GF-D8 (cell line): ENCODE measurements around the gene RTCA.
"Not testable (repeated sequence)": the region's sequence is repeated elsewhere in the genome, so short reads cannot be mapped to it uniquely, and the experiment has no call there.

Source experiments
- DNase-seq: peaks from one replicate; lab custom pipeline; 2025; lab: John Stamatoyannopoulos, UW

RTCA gene

DNA sequence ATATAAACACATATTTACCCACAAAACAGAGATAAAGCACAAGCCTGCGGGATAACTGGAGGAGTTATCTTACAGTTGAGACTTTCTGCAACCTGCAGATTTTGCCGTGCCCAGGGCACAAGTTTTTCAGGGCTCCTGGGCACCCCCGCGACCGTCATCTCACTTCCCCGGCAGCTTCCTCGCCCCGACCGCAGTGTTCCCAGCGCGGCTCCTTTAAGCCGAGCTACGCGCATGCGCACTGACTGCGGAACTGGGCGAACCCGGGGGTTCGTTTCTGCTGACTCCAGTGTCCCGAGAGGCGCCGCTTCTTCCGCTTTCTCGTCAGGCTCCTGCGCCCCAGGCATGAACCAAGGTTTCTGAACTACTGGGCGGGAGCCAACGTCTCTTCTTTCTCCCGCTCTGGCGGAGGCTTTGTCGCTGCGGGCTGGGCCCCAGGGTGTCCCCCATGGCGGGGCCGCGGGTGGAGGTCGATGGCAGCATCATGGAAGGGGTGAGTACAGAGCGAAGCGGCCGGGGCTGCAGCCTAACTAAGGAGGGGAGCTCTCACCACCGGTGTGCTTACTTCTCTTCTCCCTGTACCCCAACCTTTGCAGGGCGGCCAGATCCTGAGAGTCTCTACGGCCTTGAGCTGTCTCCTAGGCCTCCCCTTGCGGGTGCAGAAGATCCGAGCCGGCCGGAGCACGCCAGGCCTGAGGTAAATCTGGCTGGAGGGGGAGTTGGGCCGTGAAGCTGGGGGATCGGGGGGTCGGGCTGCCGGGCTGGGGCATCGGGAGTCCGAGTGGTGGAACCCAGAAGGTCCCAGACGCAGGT lies at the start of gene RTCA:
Gene RTCA (plus strand): TSS at position 286 of the 810 bp plus-strand sequence. CDS start 160 bp downstream, at position 446.
- peak; percentile 93 for DNase-seq

DNA sequence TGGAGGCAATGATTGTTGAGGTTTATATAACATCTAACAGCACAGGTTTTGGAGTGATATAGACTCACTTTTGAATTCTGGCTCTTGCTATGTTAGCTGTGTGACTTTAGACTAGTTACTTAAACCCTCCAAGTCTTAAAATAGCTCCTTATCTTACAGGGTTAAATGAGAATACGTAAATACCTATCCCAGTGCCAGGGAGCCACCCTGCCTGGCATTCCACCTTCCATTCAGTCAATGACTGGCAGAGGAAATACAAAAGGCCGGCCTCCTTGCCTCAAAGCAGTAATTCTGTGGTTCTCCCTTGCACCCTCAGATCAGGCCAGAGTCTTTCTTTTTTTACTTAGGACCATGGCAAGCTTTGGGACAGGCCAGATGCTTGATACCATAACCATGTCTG lies 48.2 kb upstream of the RTCA start:
- no peak for DNase-seq

DNA sequence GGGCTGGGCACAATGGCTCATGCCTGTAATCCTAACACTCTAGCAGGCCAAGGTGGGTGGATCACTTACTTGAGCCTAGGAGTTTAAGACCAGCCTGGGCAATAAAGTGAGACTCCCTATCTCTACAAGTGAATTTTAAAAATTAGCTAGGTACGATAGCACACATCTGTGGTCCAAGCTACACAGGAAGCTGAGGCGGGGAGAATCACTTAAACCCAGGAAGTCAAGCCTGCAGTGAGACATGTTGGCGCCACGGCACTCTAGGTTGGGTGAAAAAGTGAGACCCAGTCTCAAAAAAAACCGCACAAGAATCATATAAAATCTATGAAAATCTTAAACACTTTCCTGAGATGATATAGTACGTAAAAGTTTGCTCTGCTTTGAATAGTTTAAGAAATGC lies 46.6 kb upstream of the RTCA start:
- DNase-seq = no peak

DNA sequence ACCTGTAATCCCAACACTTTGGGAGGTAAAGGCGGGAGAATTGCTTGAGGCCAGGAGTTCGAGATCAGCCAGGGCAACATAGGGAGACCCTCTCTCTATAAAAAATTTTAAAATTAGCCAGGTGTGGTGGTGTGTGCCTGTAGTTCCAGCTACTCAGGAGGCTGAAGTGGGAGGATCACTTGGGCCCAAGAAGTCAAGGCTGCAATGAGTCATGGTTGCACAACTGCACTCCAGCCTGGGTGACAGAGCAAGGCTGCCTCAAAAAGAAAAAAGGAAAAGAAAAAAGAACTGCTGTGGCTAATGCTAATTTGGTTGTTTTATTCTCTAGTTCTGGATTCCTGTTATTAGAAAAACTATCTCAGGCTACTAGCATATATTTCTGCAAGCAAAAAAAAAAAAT lies 46.1 kb upstream of the RTCA start:
- no peak for DNase-seq

GRCh38 chr1:100222428-100222827 lies 43.6 kb upstream of the RTCA start:
- DNase-seq = no peak

DNA sequence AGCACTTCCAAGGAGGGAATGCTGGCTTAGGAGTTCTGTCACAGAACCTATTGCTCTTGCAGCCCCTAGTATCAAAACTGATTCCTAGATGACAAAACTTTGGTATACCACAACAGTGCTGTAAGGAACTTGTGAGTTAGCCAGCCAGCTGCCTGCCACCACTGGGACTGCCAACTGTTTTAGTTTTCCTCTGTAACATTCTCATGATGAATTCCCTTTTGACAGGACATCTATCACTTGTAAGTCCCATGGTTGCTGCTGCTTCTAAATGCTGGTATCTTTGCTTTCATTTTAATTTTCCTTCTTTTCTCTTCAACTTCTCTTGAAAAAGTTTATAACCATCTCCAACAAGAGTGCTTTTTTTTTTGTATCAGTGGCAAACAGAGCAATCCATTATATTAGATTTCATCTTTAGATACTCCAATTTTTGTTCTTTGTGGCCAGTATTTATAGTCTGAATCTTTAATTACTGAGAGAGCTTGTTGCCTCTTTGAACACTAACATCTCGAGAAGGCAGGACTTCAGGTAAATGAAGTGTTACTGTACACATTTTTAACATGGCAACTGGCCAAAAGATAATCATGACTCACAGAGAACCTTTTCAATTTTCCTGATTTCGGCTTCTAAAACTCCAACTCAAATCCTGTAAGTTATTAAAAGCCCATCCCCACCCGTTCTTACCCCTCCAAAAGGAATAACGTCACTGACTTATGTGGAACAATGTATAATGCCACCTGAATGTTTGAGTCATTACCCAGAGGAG lies 36.2 kb upstream of the RTCA start:
- no peak for DNase-seq

- no peak for DNase-seq
These were observed 35.3 kb upstream of the RTCA start for GRCh38 chr1:100230765-100231164.

GRCh38 chr1:100231721-100232120 lies 34.3 kb upstream of the RTCA start:
- no peak for DNase-seq

DNA sequence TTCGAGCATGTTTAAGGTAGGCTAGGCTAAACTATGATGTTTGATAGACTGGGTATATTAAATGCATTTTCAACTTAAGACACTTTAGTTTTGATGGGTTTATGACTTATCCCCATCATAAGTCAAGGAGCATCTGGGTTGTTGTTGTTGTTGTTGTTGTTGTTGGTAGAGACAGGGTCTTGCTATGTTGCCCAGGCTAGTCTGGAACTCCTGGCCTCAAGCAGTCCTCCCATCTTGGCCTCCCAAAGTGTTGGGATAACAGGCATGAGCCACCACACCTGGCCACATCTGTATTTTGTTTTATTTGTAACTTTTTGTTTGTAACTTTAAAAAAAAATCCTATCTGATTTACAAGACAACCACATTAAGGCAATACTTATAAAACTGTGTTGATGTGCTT lies 33.9 kb upstream of the RTCA start:
- DNase-seq = no peak

DNA sequence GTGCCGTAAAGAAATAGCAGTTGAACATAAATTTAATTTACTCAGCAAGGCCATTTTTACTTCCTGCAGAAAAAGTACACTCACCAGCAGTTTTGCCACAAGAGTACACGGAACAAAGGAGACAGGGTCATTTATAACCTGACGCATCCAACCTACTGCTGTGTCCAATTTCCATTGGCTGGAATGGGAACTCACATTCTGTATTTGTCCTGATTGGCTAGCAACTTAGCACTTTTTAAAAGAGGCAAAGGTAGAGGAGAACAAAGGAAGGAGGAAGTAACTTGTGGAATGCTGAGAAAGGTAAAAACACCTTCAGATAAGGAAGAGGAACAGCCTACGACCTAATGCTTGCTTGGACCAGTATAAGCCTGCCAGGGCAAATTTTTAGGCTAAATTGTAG lies 32.5 kb upstream of the RTCA start:
- not testable (repeated sequence) for DNase-seq

- no peak for DNase-seq
These were observed 31.6 kb upstream of the RTCA start for GRCh38 chr1:100234432-100234831.

DNA sequence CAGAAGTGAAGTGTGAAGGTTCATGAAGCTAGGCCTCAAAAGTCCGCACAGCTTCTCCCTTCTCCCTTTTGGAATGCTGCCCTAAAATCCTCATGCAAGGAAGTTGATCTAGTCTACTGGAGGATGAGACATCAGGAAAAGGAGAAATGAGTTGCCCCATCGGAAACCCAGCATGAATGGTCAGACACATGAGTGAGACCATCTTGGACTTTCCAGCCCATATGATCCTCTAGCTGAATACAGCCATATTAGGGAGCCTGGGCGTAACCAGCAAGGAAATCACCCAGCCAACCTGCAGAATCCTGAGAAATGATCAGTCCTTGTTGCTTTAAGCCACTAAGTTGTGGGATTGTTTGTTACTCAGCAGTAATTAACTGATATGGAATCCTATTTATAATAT lies 28.9 kb upstream of the RTCA start:
- DNase-seq = no peak

GRCh38 chr1:100239961-100240360 lies 26.1 kb upstream of the RTCA start:
- no peak for DNase-seq

DNA sequence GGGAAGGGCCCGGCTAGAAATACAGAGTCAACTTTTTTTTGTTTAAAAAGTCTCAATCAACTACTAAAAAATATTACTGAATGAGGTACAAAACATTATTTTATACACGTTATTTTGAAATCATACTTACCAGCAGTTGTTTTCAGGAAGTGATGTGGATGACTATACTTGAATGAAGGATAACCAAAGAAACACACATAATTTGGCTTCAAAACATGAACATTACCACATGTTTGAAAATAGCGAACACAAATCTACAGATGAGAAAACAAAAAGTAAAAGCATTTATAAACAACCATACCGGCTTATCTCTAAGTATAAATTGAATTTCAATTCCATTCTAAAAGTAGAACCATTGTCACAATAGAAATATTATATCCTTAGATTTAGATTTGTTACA lies 25.4 kb upstream of the RTCA start:
- no peak for DNase-seq

DNA sequence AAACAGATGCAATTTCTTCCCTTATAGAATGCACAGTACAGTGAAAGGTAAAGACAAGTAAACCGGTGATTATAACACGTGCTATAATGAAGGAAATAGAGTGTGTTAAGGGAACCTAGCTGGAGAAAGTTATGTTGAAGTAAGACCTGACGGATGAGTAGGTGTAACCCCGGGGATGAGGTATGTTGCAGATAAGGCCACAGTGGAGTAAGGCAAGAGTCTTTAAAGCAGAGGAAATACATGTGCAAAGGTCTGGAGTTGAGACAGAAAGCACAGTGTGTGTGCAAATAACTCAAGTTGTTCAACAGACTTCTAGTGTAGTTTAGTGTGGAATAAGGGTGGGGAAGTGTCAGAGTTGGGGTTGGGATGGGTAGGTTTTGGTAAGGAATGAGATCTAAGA lies 19.3 kb upstream of the RTCA start:
- DNase-seq = no peak

GRCh38 chr1:100249155-100249536 lies 16.9 kb upstream of the RTCA start:
- no peak for DNase-seq

DNA sequence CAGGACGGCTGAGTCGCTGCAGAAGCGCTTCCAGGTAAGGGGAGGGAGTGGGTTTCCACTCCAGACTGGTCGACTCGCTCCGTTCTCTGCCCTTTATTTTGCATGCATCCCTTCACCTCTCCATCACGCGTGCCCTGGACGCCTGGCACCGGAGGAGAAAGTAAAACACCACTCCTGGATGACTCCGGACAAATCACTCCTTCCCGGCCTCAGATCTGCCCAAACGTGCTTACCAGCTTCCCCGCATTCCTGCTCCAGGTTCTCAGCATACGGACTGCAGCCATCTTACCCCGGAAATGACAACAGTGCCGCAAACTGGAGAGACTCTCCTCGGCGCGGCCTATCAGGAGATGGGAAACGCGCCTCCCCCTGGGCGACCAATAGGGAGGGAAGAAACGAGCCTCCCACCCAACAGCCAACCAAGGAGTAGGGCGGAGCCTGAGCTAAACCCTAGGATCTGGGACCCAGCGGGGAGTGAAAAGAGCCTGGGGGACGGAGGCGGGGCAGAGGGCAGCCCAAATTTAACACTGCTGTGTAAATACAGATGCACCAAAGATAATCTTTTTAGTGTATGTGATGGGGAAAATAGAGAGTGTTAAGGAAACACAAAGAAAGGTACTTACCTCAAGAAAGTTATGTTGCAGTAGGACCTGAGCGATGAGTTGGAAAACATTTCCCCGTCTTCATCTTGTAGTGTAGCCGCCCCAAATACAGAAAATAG lies 16.3 kb upstream of the RTCA start, which contains the start of gene DBT:
Gene DBT (minus strand): TSS at position 298 of the 721 bp plus-strand sequence. CDS start 14 bp downstream, at position 284.
- DNase-seq = peak; percentile 78

DNA sequence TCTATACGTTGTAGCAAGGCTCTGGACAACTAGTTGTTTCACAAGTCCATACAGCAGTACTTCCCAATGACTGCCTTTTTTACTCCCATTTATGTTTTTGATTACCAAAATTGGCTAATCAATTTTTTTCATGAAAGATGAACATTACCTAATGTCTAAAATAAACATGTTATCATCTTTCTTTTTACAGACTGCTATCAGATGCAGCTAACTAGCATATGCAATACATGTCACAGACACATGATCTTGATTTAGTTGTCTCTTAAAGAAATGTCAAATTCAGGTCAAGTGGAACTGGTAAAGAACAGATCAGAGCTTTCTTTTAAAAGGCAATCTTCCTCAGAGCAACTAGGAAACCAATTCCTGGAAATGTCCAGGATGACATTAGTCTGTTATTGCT lies 15.8 kb upstream of the RTCA start:
- no peak for DNase-seq

DNA sequence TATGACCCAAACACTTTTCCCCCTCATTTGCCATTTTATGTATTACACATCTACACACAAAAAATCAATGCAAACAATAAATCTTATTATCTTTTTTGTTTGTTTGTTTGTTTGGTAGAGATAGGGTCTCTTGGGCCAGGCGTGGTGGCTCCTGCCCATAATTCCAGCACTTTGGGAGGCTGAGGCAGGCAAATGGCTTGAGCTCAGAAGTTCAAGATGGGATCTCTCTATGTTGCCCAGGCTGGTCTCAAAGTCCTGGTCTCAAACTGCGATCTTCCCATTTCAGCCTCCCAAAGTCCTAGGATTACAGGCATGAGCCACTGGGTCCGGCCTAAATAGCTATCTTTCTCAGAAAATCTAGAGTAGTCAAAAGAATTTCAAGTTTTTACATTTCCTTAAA lies 15.2 kb upstream of the RTCA start:
- no peak for DNase-seq

DNA sequence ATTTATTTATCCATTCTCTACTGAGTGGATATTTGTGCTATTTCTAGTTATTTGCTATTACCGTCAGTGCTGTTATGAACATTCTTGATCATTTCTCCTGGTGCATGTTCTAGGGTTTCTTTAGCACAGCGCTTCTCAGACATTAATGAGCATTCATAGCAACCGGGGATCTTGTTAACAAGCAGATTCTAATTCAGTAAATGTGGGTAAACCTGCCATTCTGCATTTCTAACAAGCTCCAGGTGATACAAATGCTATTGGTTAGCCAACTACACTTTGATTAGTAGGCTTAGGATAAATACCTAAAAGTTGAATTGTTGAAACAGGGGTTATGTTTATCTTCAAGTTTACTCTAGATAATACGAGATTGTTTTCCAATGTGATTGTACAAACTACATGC lies 13.1 kb upstream of the RTCA start:
- no peak for DNase-seq

DNA sequence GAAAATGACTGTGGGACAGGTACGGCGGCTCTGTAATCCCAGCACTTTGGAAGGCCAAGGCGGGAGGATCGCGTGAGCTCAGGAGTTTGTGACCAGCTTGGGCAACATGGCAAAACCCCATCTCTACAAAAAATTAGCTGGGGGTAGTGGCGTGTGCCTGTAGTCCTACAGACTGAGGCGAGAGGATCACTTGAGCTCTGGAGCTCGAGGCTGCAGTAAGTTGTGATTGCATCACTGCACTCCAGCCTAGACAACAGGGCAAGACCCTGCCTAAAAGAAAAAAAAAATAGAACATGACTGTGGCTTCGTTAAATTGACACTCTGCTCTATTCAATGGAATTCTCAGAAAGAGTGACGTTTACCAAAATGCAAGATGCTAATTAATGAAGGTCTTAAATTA lies 12.5 kb upstream of the RTCA start:
- no peak for DNase-seq

DNA sequence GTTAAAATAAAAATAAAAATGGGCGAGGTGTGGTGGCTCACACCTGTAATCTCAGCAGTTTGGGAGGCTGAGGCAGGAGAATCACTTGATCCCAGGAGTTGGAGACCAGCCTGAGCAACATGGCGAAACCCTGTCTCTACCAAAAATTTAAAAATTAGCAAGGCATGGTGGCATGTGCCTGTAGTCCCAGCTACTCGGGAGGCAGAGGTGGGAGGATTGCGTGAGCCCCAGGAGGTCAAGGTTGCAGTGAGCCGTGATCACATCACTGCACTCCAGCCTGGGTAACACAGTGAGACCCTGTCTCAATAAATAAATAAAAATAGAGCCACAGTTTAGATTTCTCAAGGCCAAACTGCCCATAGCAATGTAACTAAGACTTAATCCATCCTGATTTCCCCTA lies 9.7 kb upstream of the RTCA start:
- DNase-seq = not testable (repeated sequence)

DNA sequence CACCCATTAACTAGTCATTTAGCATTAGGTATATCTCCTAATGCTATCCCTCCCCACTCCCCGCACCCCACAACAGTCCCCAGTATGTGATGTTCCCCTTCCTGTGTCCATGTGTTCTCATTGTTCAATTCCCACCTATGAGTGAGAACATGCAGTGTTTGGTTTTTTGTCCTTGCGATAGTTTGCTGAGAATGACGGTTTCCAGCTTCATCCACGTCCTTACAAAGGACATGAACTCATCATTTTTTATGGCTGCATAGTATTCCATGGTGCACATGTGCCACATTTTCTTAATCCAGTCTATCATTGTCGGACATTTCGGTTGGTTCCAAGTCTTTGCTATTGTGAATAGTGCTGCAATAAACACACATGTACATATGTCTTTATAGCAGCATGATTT lies 7.6 kb upstream of the RTCA start:
- DNase-seq = not testable (repeated sequence)
